ENCODE data around the gene NARS2.

Gene NARS2

DNA sequence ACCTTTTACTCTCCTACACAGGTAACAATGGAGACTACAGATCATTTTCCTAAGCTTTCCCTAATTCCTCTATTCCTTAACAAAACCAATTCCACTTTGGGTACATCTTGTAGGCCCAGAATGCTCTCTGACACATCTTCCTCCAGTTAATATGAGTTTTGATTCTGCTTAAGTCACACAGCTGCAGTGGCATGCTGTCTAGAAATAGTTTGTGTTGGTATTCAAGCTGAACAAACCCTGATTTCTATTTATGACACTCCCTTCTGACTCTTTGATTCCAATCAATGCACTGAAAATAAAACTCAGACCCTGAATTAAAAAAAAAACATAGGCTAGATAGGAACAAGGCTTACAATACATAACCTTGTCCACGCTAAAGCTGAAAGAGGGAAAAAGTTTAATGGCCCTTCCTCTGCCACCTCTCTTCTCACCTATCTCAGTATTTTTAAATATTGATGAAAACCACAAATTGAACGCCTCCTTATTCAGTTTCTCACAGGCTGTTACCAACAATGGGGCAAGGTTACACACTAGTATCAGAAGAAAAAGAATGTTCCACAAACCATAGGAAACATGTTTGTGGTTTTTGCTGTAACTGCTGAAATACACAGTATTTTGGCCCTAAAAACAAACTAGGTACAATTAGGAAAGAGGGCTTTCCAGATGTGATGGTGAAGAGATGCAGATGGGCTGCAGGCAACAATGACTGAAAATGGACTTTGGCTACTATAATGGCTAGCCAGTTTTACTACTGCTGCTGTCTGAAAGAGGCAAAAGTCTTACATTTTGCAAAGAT, 121.3 kb downstream of the NARS2 start:
- Histone ChIP-seq H3K36me3 (ENCODE audit: control insufficient read depth in 2 of 2, insufficient read depth in 2 of 2, low read length in 2 of 2) (no peaks in the 10 kb centered on the region), H3K9me3 (ENCODE audit: control insufficient read depth in 2 of 2, low read length in 2 of 2) (no peaks in the 10 kb centered on the region), H3K27me3 (ENCODE audit: control insufficient read depth in 2 of 2, insufficient read depth in 2 of 2, low read length in 2 of 2) (no peaks in the 10 kb centered on the region), H3K27ac (ENCODE audit: low read depth in 2 of 2, low read length in 2 of 2) (peak overlapping the region in 1 of 2 donors; percentile 10), H3K4me3 (ENCODE audit: low read length in 2 of 2) (no peak overlapping the region), H3K9ac (ENCODE audit: low read depth in 1 of 2, low read length in 2 of 2) (no peak overlapping the region), H3K4me1 (ENCODE audit: control insufficient read depth in 2 of 2, insufficient read depth in 2 of 2, low read length in 2 of 2) (peaks cover 0 to 6% of the 10 kb centered on the region in 2 donors)

DNA sequence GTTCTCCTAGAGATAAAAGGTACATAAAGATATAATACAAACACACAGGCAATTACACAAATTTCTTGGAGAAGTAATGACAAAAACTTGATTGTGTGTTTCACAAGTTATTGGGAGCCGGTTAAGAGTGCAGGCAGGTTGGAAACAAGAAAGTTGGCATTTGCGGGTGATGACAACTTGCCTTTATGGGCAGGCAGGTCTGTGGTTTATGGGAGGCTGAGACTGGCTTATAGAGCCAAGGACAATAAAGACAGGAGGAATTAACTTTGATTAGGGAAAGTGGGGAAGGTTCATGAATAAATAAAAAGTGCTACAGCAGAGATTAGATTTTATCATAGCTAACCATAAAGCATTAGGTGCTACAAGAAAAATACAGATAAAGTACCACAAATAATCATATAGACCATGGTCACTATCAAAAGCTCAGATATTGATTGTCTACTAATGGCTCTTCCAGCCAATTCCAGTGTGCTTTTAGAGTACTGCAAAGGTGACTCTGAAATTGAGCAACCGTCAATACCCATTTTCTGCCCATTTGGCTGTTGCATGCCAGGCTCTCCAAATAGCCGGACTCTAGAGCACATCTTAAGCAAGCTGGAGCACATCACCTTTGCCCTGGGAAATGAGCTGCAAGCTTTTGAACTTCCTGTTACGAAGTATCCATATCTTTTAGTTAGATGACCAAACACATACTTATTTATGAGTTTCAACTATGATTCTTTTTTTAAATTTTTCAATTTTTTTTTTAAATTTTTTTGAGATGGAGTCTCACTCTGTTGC, 123.1 kb downstream of the NARS2 start:
- H3K9me3 ChIP-seq (ENCODE audit: control insufficient read depth in 2 of 2, low read length in 2 of 2), result no peaks in the 10 kb centered on the region
- H3K4me3 ChIP-seq (ENCODE audit: low read length in 2 of 2), result peak overlapping the region in 1 of 2 donors; percentile 46
- no peaks in the 10 kb centered on the region for H3K27me3 ChIP-seq (ENCODE audit: control insufficient read depth in 2 of 2, insufficient read depth in 2 of 2, low read length in 2 of 2)
- H3K9ac ChIP-seq (ENCODE audit: low read depth in 1 of 2, low read length in 2 of 2), result no peak overlapping the region
- H3K36me3 ChIP-seq (ENCODE audit: control insufficient read depth in 2 of 2, insufficient read depth in 2 of 2, low read length in 2 of 2), result no peaks in the 10 kb centered on the region
- H3K27ac ChIP-seq (ENCODE audit: low read depth in 2 of 2, low read length in 2 of 2), result peak overlapping the region in 1 of 2 donors; percentile 44
- peaks cover 0 to 6% of the 10 kb centered on the region in 2 donors for H3K4me1 ChIP-seq (ENCODE audit: control insufficient read depth in 2 of 2, insufficient read depth in 2 of 2, low read length in 2 of 2)

DNA sequence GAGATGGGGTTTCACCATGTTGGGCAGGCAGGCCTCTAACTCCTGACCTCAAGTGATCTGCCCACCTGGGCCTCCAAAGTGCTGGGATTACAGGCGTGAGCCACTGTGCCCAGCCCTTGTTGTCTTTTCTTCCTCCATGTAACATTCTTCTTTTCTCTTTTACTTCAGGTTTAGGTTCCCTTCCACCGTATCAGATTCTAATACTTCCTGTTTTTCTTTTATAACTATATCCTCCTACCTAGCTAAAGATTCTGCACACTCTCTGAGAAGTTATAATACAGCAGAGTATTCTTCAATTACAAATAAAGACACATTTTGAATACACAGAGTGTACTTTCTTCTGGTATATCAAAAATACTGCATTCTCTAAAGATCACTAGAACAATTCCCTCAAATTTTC, 123.8 kb downstream of the NARS2 start:
- H3K9ac ChIP-seq (ENCODE audit: low read depth in 1 of 2, low read length in 2 of 2), result no peak overlapping the region
- no peak overlapping the region for H3K4me3 ChIP-seq (ENCODE audit: low read length in 2 of 2)
- H3K36me3 ChIP-seq (ENCODE audit: control insufficient read depth in 2 of 2, insufficient read depth in 2 of 2, low read length in 2 of 2), result no peaks in the 10 kb centered on the region
- peaks cover 0 to 6% of the 10 kb centered on the region in 2 donors for H3K4me1 ChIP-seq (ENCODE audit: control insufficient read depth in 2 of 2, insufficient read depth in 2 of 2, low read length in 2 of 2)
- no peaks in the 10 kb centered on the region for H3K27me3 ChIP-seq (ENCODE audit: control insufficient read depth in 2 of 2, insufficient read depth in 2 of 2, low read length in 2 of 2)
- H3K9me3 ChIP-seq (ENCODE audit: control insufficient read depth in 2 of 2, low read length in 2 of 2), result no peaks in the 10 kb centered on the region
- H3K27ac ChIP-seq (ENCODE audit: low read depth in 2 of 2, low read length in 2 of 2), result peak overlapping the region in 1 of 2 donors; percentile 44

DNA sequence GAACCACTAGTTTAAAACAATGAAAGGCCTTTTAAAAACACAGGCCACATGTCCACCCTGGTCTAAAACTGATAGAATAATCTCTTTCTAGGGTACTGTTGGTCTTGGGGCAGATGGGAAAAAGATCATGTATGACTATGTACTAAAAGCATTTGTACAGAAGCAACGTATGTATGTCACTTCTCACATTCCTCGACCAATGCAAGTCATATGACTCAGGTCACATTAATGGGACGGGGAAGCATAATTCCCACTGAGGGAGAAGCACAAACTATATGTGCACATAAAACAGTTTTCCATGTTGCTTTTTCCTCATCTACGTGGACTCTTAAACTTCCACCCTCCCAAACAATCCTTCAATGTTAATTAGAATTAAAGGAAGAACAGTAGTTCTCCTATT, 124.8 kb downstream of the NARS2 start:
- Histone ChIP-seq H3K27me3 (ENCODE audit: control insufficient read depth in 2 of 2, insufficient read depth in 2 of 2, low read length in 2 of 2) (no peaks in the 10 kb centered on the region), H3K4me1 (ENCODE audit: control insufficient read depth in 2 of 2, insufficient read depth in 2 of 2, low read length in 2 of 2) (peaks cover 0 to 6% of the 10 kb centered on the region in 2 donors), H3K27ac (ENCODE audit: low read depth in 2 of 2, low read length in 2 of 2) (no peak overlapping the region), H3K36me3 (ENCODE audit: control insufficient read depth in 2 of 2, insufficient read depth in 2 of 2, low read length in 2 of 2) (no peaks in the 10 kb centered on the region), H3K9me3 (ENCODE audit: control insufficient read depth in 2 of 2, low read length in 2 of 2) (no peaks in the 10 kb centered on the region), H3K4me3 (ENCODE audit: low read length in 2 of 2) (no peak overlapping the region), H3K9ac (ENCODE audit: low read depth in 1 of 2, low read length in 2 of 2) (no peak overlapping the region)

DNA sequence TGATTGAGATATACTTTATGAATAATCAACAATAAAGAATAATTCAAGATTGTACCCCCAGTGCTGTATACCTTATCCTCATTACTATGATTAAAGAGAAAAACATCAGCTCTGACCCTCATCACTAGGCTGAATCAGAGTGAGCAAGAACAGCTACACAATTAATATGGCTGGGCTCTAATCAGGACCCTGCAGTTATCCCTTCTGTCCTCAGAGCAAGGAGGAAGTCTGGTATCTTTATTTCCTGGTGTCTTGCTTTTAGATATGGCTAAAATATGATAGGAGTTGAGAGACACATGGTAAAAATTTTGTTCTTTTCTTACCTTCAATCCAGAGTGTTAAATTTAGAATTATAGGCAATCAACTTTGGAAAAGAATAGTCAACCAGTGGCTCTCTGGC, 128.5 kb downstream of the NARS2 start:
- Histone ChIP-seq H3K4me3 (ENCODE audit: low read length in 2 of 2) (no peak overlapping the region), H3K4me1 (ENCODE audit: control insufficient read depth in 2 of 2, insufficient read depth in 2 of 2, low read length in 2 of 2) (peaks cover 0 to 3% of the 10 kb centered on the region in 2 donors), H3K36me3 (ENCODE audit: control insufficient read depth in 2 of 2, insufficient read depth in 2 of 2, low read length in 2 of 2) (no peaks in the 10 kb centered on the region), H3K9me3 (ENCODE audit: control insufficient read depth in 2 of 2, low read length in 2 of 2) (no peaks in the 10 kb centered on the region), H3K9ac (ENCODE audit: low read depth in 1 of 2, low read length in 2 of 2) (no peak overlapping the region), H3K27me3 (ENCODE audit: control insufficient read depth in 2 of 2, insufficient read depth in 2 of 2, low read length in 2 of 2) (no peaks in the 10 kb centered on the region), H3K27ac (ENCODE audit: low read depth in 2 of 2, low read length in 2 of 2) (no peak overlapping the region)

DNA sequence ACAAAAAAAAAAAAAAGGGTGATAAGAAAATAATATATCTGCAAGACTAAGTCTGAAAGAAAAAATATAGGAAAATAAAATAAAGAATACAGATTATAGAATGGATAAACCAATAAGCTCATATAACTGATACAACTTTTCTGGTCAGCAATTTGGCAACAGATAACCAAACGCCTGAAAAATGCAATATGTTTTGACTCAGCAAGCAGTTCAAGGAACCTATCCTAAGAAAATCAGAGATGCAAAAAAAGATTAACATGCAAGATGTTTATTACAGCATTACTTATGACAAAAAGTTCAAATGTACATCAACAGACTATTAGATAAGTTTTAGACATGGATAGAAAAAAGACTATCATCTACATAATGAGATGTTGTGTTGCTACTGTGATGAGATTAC, 129.9 kb downstream of the NARS2 start:
- Histone ChIP-seq H3K36me3 (ENCODE audit: control insufficient read depth in 2 of 2, insufficient read depth in 2 of 2, low read length in 2 of 2) (no peaks in the 10 kb centered on the region), H3K27ac (ENCODE audit: low read depth in 2 of 2, low read length in 2 of 2) (no peak overlapping the region), H3K9ac (ENCODE audit: low read depth in 1 of 2, low read length in 2 of 2) (no peak overlapping the region), H3K9me3 (ENCODE audit: control insufficient read depth in 2 of 2, low read length in 2 of 2) (no peaks in the 10 kb centered on the region), H3K27me3 (ENCODE audit: control insufficient read depth in 2 of 2, insufficient read depth in 2 of 2, low read length in 2 of 2) (no peaks in the 10 kb centered on the region), H3K4me1 (ENCODE audit: control insufficient read depth in 2 of 2, insufficient read depth in 2 of 2, low read length in 2 of 2) (no peaks in the 10 kb centered on the region), H3K4me3 (ENCODE audit: low read length in 2 of 2) (no peak overlapping the region)

DNA sequence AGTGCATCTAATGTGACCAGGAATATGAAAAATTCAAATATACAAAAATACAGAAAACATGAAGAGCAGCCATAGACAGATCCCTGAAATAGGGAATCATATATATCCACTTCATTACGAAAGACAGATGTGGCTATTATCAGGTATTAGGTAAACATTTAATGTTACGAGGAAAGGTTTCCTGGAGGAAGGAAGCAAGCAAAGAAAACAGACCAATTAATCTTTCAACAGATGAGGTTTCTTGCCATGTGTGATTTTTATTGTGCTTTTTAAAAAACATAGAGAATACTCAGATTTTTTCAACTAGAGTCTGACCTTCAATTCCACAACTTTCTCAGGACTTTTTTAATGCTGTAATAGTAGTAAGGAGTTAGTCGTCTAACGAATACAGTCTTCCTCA, 132.7 kb downstream of the NARS2 start:
- Histone ChIP-seq H3K27me3 (ENCODE audit: control insufficient read depth in 2 of 2, insufficient read depth in 2 of 2, low read length in 2 of 2) (no peaks in the 10 kb centered on the region), H3K4me1 (ENCODE audit: control insufficient read depth in 2 of 2, insufficient read depth in 2 of 2, low read length in 2 of 2) (no peaks in the 10 kb centered on the region), H3K36me3 (ENCODE audit: control insufficient read depth in 2 of 2, insufficient read depth in 2 of 2, low read length in 2 of 2) (no peaks in the 10 kb centered on the region), H3K9ac (ENCODE audit: low read depth in 1 of 2, low read length in 2 of 2) (no peak overlapping the region), H3K9me3 (ENCODE audit: control insufficient read depth in 2 of 2, low read length in 2 of 2) (no peaks in the 10 kb centered on the region), H3K4me3 (ENCODE audit: low read length in 2 of 2) (no peak overlapping the region), H3K27ac (ENCODE audit: low read depth in 2 of 2, low read length in 2 of 2) (peak overlapping the region in 1 of 2 donors; percentile 19)

DNA sequence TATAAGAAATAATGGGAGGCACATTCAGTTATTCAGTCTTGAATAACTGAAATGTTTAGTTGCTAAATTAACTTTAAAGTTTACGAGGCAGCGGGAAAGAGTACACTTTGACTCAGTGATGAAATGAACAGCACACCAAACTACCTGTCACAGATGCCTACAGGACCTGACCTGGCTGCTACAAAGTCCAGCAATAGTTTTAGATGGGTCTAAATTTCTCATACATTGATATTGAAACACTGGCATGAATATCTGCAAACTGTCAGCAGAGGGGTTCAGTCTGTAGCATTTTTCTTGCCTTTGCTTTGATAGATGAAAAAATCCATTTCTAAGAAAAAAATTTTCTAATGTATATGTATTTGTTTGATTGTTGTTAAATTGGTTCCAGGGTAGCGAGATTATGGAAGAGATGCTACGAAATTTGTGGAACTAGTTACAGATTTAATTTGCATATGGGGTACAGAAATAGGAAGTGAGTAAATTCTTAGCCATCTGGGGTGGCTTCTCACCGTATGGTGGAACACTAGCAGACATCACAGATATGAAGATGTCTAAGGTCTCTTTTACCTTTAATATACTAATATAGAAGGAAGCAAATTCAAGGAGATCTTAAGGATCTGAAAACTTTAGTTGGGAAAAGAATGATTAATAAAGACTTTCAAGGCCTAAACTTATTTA, 136.2 kb downstream of the NARS2 start:
- no peak overlapping the region for H3K9ac ChIP-seq (ENCODE audit: low read depth in 1 of 2, low read length in 2 of 2)
- H3K4me1 ChIP-seq (ENCODE audit: control insufficient read depth in 2 of 2, insufficient read depth in 2 of 2, low read length in 2 of 2), result no peaks in the 10 kb centered on the region
- H3K36me3 ChIP-seq (ENCODE audit: control insufficient read depth in 2 of 2, insufficient read depth in 2 of 2, low read length in 2 of 2), result no peaks in the 10 kb centered on the region
- no peaks in the 10 kb centered on the region for H3K9me3 ChIP-seq (ENCODE audit: control insufficient read depth in 2 of 2, low read length in 2 of 2)
- no peak overlapping the region for H3K4me3 ChIP-seq (ENCODE audit: low read length in 2 of 2)
- no peak overlapping the region for H3K27ac ChIP-seq (ENCODE audit: low read depth in 2 of 2, low read length in 2 of 2)
- H3K27me3 ChIP-seq (ENCODE audit: control insufficient read depth in 2 of 2, insufficient read depth in 2 of 2, low read length in 2 of 2), result no peaks in the 10 kb centered on the region

DNA sequence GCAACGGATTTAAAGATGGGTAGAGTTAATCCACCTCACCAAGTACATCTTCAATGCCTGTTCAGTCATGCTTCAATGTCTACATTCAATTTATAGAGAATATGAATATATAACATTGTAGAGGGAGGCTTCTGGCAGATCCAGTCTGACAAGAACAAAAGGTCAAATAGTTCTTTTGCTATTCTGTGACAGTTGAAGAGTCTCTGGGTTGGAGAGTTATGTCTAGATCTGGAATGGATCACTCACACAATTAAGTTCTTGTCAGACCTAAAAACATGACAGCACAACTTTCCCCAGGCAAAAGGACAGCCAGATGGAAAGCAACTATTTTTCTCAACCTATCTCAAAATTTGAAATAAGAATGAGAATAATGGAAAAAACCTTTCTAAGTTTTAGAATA, 141.7 kb downstream of the NARS2 start:
- Histone ChIP-seq H3K27me3 (ENCODE audit: control insufficient read depth in 2 of 2, insufficient read depth in 2 of 2, low read length in 2 of 2) (no peaks in the 10 kb centered on the region), H3K9me3 (ENCODE audit: control insufficient read depth in 2 of 2, low read length in 2 of 2) (no peaks in the 10 kb centered on the region), H3K27ac (ENCODE audit: low read depth in 2 of 2, low read length in 2 of 2) (no peak overlapping the region), H3K9ac (ENCODE audit: low read depth in 1 of 2, low read length in 2 of 2) (no peak overlapping the region), H3K4me3 (ENCODE audit: low read length in 2 of 2) (no peak overlapping the region), H3K4me1 (ENCODE audit: control insufficient read depth in 2 of 2, insufficient read depth in 2 of 2, low read length in 2 of 2) (peaks cover 10% of the 10 kb centered on the region in 2 donors), H3K36me3 (ENCODE audit: control insufficient read depth in 2 of 2, insufficient read depth in 2 of 2, low read length in 2 of 2) (no peaks in the 10 kb centered on the region)

DNA sequence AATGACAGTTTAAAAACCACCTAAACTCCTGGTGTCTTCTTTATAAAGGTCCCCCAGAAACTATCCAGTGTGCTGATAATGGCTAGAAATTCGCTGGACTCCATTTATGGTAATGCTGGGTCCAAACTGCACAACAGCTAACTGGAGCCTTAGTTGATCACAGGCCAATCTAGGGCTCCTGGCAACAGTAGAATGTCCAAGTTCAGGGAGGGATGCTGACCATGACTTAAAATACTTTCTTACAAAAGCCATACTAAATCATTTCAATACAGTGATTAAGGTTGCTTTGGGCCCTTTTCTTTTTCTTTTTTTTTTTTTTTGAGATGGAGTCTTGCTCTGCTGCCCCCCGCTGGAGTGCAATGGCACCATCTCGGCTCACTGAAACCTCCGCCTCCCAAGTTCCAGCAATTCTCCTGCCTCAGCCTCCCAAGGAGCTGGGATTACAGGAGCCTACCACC, 142.6 kb downstream of the NARS2 start:
- Histone ChIP-seq H3K27me3 (ENCODE audit: control insufficient read depth in 2 of 2, insufficient read depth in 2 of 2, low read length in 2 of 2) (no peaks in the 10 kb centered on the region), H3K4me1 (ENCODE audit: control insufficient read depth in 2 of 2, insufficient read depth in 2 of 2, low read length in 2 of 2) (peaks cover 10% of the 10 kb centered on the region in 2 donors), H3K9me3 (ENCODE audit: control insufficient read depth in 2 of 2, low read length in 2 of 2) (no peaks in the 10 kb centered on the region), H3K4me3 (ENCODE audit: low read length in 2 of 2) (no peak overlapping the region), H3K36me3 (ENCODE audit: control insufficient read depth in 2 of 2, insufficient read depth in 2 of 2, low read length in 2 of 2) (no peaks in the 10 kb centered on the region), H3K9ac (ENCODE audit: low read depth in 1 of 2, low read length in 2 of 2) (no peak overlapping the region), H3K27ac (ENCODE audit: low read depth in 2 of 2, low read length in 2 of 2) (no peak overlapping the region)
